Astrocyte (in vitro differentiated cells and primary cell): ENCODE results near the gene ADAMTS17. TPM values are rescaled to one million over a fixed set of nuclear protein-coding genes. Genes with fewer than 3 reads are reported as not detected.

ENCODE experiments used
- DNase-seq: peaks from one replicate; pipeline ENCODE4 v3.0.0-alpha.2; 2010; ENCODE audit warnings: low read depth
- FAIRE-seq: peaks from 2 replicates; lab custom pipeline; 2011; peaks lifted over from hg19 to GRCh38; lab: Jason Lieb, UNC
- H2AFZ ChIP-seq: 2 replicates; pipeline ENCODE4 v1.6.0; 2012; ENCODE audit warnings: low read depth, low read length, inconsistent platforms
- H3K27ac ChIP-seq: 2 replicates; pipeline ENCODE4 v1.5.1; 2011; ENCODE audit warnings: low read depth, low read length, inconsistent platforms
- H3K27me3 ChIP-seq: 2 replicates; pipeline ENCODE4 v1.6.0; 2011; ENCODE audit warnings: low read length, inconsistent platforms; ENCODE audit not compliant: insufficient read depth
- H3K36me3 ChIP-seq: 2 replicates; pipeline ENCODE4 v1.5.1; 2011; ENCODE audit warnings: low read length, inconsistent platforms; ENCODE audit not compliant: insufficient read depth
- H3K4me1 ChIP-seq: 2 replicates; pipeline ENCODE4 v1.5.1; 2011; ENCODE audit warnings: low read length, inconsistent platforms; ENCODE audit not compliant: insufficient read depth
- H3K4me2 ChIP-seq: 2 replicates; pipeline ENCODE4 v1.6.0; 2012; ENCODE audit warnings: low read length, inconsistent platforms
- H3K4me3 ChIP-seq: 2 replicates; pipeline ENCODE4 v1.5.1; 2011; ENCODE audit warnings: low read depth, mild to moderate bottlenecking, low read length, inconsistent platforms; ENCODE audit not compliant: insufficient read depth
- H3K79me2 ChIP-seq: 2 replicates; pipeline ENCODE4 v1.6.0; 2012; ENCODE audit warnings: mild to moderate bottlenecking, low read length, inconsistent platforms; ENCODE audit not compliant: insufficient read depth
- H3K9ac ChIP-seq: 2 replicates; pipeline ENCODE4 v1.6.0; 2012; ENCODE audit warnings: mild to moderate bottlenecking, low read length, inconsistent platforms
- H3K9me3 ChIP-seq: 2 replicates; pipeline ENCODE4 v1.5.1; 2012; ENCODE audit warnings: low read depth, mild to moderate bottlenecking, low read length, inconsistent platforms; ENCODE audit not compliant: insufficient read depth
- H4K20me1 ChIP-seq: 2 replicates; pipeline ENCODE4 v1.6.0; 2012; ENCODE audit warnings: low read length, inconsistent platforms; ENCODE audit not compliant: insufficient read depth
- H3K27ac Mint-ChIP-seq: one replicate; pipeline ENCODE4 v1.8.0; 2021; ENCODE audit warnings: mild to moderate bottlenecking, mixed read lengths; ENCODE audit not compliant: unreplicated experiment
- H3K27me3 Mint-ChIP-seq: one replicate; pipeline ENCODE4 v1.8.0; 2021; ENCODE audit warnings: low read depth, mixed read lengths; ENCODE audit not compliant: unreplicated experiment
- H3K36me3 Mint-ChIP-seq: one replicate; pipeline ENCODE4 v1.8.0; 2021; ENCODE audit warnings: low read depth, mixed read lengths; ENCODE audit not compliant: unreplicated experiment
- H3K4me1 Mint-ChIP-seq: one replicate; pipeline ENCODE4 v1.8.0; 2021; ENCODE audit warnings: low read depth, mixed read lengths; ENCODE audit not compliant: unreplicated experiment
- H3K4me3 Mint-ChIP-seq: one replicate; pipeline ENCODE4 v1.8.0; 2021; ENCODE audit warnings: mild to moderate bottlenecking, moderate library complexity, mixed read lengths; ENCODE audit not compliant: unreplicated experiment
- H3K9me3 Mint-ChIP-seq: one replicate; pipeline ENCODE4 v1.8.0; 2021; ENCODE audit warnings: mild to moderate bottlenecking, mixed read lengths; ENCODE audit not compliant: unreplicated experiment
- CTCF ChIP-seq: IDR thresholded peaks from 2 replicates; pipeline ENCODE4 v1.5.1; 2011; ENCODE audit warnings: low read depth, mild to moderate bottlenecking, inconsistent platforms, low read length, moderate library complexity; ENCODE audit not compliant: insufficient read depth
- EZH2 ChIP-seq: IDR thresholded peaks from 2 replicates; pipeline ENCODE4 v1.6.1; 2012; ENCODE audit warnings: mild to moderate bottlenecking, low read length, inconsistent platforms; ENCODE audit not compliant: insufficient read depth
- total RNA-seq: library from RNA; stranded (reverse); gene quantifications from 2 replicates; pipeline ENCODE4 v1.2.1, GENCODE V29; 2021

Gene ADAMTS17
- total RNA-seq, 1 donor from 2014 or later: 0.27 TPM

- H3K9me3 ChIP-seq: no peaks in the 10 kb centered on the region
- H3K4me1 ChIP-seq: no peaks in the 10 kb centered on the region
- H3K36me3 Mint-ChIP-seq: no peaks in the 10 kb centered on the region
- no peaks in the 10 kb centered on the region for H4K20me1 ChIP-seq
- FAIRE-seq (no peak), DNase-seq (no peak)
- peaks cover 62% of the 10 kb centered on the region for H3K27me3 Mint-ChIP-seq
- H3K4me3 Mint-ChIP-seq: no peak overlapping the region
- H2AFZ ChIP-seq: no peak overlapping the region
- H3K4me3 ChIP-seq: no peak overlapping the region
- no peak overlapping the region for H3K27ac Mint-ChIP-seq
- no peaks in the 10 kb centered on the region for H3K36me3 ChIP-seq
- H3K79me2 ChIP-seq: no peaks in the 10 kb centered on the region
- peaks cover 2% of the 10 kb centered on the region for H3K9me3 Mint-ChIP-seq
- TF ChIP-seq CTCF (no peak), EZH2 (no peak)
- no peaks in the 10 kb centered on the region for H3K4me1 Mint-ChIP-seq
- H3K27me3 ChIP-seq: peaks cover 8% of the 10 kb centered on the region
- no peak overlapping the region for H3K4me2 ChIP-seq
- H3K27ac ChIP-seq: no peak overlapping the region
- H3K9ac ChIP-seq: no peak overlapping the region
Observed at GRCh38 chr15:100186960-100187359, 154.8 kb downstream of the ADAMTS17 start.

- no peak overlapping the region for H3K27ac ChIP-seq
- DNase-seq (no peak), FAIRE-seq (no peak)
- no peak overlapping the region for H3K9ac ChIP-seq
- no peak overlapping the region for H3K4me3 ChIP-seq
- H3K36me3 Mint-ChIP-seq: no peaks in the 10 kb centered on the region
- no peak overlapping the region for H2AFZ ChIP-seq
- no peaks in the 10 kb centered on the region for H3K36me3 ChIP-seq
- H3K27me3 ChIP-seq: peaks cover 5% of the 10 kb centered on the region
- no peaks in the 10 kb centered on the region for H3K4me1 ChIP-seq
- no peak overlapping the region for H3K4me3 Mint-ChIP-seq
- no peaks in the 10 kb centered on the region for H3K4me1 Mint-ChIP-seq
- H3K9me3 Mint-ChIP-seq: no peaks in the 10 kb centered on the region
- peaks cover 62% of the 10 kb centered on the region for H3K27me3 Mint-ChIP-seq
- TF ChIP-seq EZH2: no peak
- TF ChIP-seq CTCF: no peak
- no peak overlapping the region for H3K27ac Mint-ChIP-seq
- H3K79me2 ChIP-seq: no peaks in the 10 kb centered on the region
- no peaks in the 10 kb centered on the region for H3K9me3 ChIP-seq
- no peak overlapping the region for H3K4me2 ChIP-seq
- no peaks in the 10 kb centered on the region for H4K20me1 ChIP-seq
Observed at GRCh38 chr15:100186366-100186765, 155.4 kb downstream of the ADAMTS17 start.

- H4K20me1 ChIP-seq: no peaks in the 10 kb centered on the region
- peaks cover 3% of the 10 kb centered on the region for H3K9me3 Mint-ChIP-seq
- H3K27ac Mint-ChIP-seq: no peak overlapping the region
- no peak overlapping the region for H3K4me2 ChIP-seq
- no peaks in the 10 kb centered on the region for H3K36me3 ChIP-seq
- TF ChIP-seq CTCF (no peak), EZH2 (no peak)
- H3K36me3 Mint-ChIP-seq: no peaks in the 10 kb centered on the region
- FAIRE-seq: no peak
- H3K4me1 ChIP-seq: no peaks in the 10 kb centered on the region
- no peaks in the 10 kb centered on the region for H3K79me2 ChIP-seq
- H3K4me1 Mint-ChIP-seq: no peaks in the 10 kb centered on the region
- H3K27ac ChIP-seq: no peak overlapping the region
- H2AFZ ChIP-seq: no peak overlapping the region
- H3K4me3 Mint-ChIP-seq: no peak overlapping the region
- DNase-seq: no peak
- H3K27me3 ChIP-seq: peaks cover 5% of the 10 kb centered on the region
- H3K9me3 ChIP-seq: no peaks in the 10 kb centered on the region
- H3K4me3 ChIP-seq: no peak overlapping the region
- no peak overlapping the region for H3K9ac ChIP-seq
- peaks cover 46% of the 10 kb centered on the region for H3K27me3 Mint-ChIP-seq
Observed at GRCh38 chr15:100183921-100184495, 157.8 kb downstream of the ADAMTS17 start.
